GM18951 (cell line): ENCODE results near the gene WDR89.
"Not testable (repeated sequence)": the region's sequence is repeated elsewhere in the genome, so short reads cannot be mapped to it uniquely, and the experiment has no call there.

ENCODE experiments used
- POLR2A ChIP-seq: IDR thresholded peaks from 4 replicates; pipeline ENCODE4 v1.6.1; 2011; ENCODE audit warnings: mild to moderate bottlenecking; ENCODE audit not compliant: insufficient read length, insufficient read depth; ENCODE audit errors: extremely low read depth
- in situ Hi-C: fragments of 300-500 bp; cut with MboI; formaldehyde crosslinking; loops from one replicate; pipeline ENCODE4 v1.12.0; 2022; ENCODE audit warnings: low sequenced_read_pairs, mixed read lengths, inconsistent platforms; ENCODE audit not compliant: unreplicated experiment

The WDR89 gene

GRCh38 chr14:63596998-63597658, 44.5 kb downstream of the WDR89 start:
- in situ Hi-C loops: no loop called here
- no peak for TF ChIP-seq POLR2A

GRCh38 chr14:63594455-63595372, 47.0 kb downstream of the WDR89 start:
- in situ Hi-C loops: no loop called here
- no peak for TF ChIP-seq POLR2A

GRCh38 chr14:63583046-63583445, 58.6 kb downstream of the WDR89 start:
- in situ Hi-C loops: not testable (repeated sequence)

GRCh38 chr14:63581491-63581890, 60.2 kb downstream of the WDR89 start:
- TF ChIP-seq POLR2A: no peak
- in situ Hi-C loops: no loop called here

DNA sequence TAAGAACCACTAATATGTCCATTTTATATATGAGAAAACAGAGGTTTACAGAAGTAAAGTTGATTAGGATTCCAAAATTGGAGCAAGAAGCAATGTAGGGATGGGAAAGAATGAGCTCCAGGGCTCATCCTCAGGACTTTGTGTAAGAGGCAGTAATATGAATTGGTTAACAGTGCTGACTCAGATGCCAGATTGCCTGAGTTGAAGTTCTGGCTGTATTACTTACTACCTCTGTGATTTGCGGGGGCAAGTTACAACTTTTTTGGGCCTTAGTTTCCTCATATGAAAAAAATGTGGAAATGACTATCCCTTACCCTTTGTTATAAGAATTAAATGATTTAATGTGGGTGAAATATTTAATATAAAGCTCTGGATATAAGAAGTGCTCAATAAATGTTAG, 63.4 kb downstream of the WDR89 start:
- in situ Hi-C loops: no loop called here

DNA sequence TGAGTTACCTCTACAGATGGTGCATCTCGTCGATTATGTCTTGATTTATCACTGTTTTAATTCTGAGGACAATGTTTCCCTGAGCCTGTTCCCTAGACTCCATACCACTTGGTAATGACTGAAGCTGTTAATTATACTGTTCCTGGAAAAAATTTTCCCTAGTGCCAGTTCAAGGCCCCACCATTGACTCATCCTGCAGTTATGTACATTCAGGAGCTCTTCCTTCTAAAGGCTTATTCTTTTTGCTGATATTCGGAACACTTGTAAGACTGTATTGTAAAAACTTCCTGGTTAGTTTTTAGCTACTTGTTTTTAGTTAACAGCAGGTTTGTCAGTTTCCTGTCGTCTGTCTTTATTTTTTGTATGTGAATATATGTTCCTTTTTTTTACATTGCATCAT, 68.1 kb downstream of the WDR89 start:
- TF ChIP-seq POLR2A: no peak
- in situ Hi-C loops: no loop called here

More for the DNA sequence above, 63.4 kb downstream of the WDR89 start:
- no peak for TF ChIP-seq POLR2A

- no peak for TF ChIP-seq POLR2A
- in situ Hi-C loops: no loop called here
These were observed 76.2 kb downstream of the WDR89 start for GRCh38 chr14:63565448-63565847.

- in situ Hi-C loops: no loop called here
- no peak for TF ChIP-seq POLR2A
These were observed 77.4 kb downstream of the WDR89 start for GRCh38 chr14:63564318-63564717.

DNA sequence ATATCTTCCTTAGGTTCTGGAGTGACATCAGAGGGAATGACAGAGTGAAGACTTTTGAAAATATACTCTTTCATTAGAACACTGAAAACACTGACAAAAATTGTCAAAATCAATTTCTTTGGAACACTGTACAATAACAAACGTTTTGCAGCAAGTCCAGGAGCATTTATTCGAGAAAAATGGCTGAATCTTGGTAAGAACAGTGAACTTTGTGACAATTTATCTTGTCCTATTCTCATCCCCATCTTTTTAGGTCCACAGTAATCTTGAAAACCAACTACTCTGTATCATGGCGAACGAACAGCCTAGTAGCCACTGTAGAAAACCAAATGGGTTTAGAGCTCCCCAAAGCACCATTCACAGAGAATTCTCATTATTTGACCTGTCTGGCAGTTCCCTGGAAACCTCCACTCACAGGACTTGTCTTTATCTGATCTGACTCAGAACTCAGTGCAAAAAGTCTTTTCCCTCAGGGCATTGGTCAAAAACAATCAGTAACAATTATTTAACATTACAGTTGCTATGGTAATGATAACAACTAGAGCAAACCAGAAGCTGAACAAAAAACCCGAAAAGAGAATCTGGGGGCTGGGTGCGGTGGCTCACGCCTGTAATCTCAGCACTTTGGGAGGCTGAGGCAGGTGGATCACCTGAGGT, 78.2 kb downstream of the WDR89 start:
- in situ Hi-C loops: no loop called here

DNA sequence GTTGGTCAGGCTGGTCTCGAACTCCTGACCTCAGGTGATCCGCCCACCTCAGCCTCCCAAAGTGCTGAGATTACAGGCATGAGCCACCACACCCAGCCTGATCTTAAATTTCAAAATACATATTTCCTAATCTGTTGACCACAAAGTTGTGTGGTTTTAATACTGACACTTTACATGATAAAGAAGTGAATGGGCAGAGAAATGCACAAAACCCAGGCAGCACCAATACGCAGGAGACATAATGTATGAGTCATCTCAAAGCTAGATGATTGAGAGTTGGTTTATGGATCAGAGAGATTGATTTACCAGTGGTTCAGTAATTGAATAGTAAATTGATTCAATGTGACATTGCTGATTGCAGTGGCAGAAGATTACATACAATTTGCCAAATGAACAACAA, 79.3 kb downstream of the WDR89 start:
- in situ Hi-C loops: no loop called here
- TF ChIP-seq POLR2A: no peak

More for the DNA sequence above, 78.2 kb downstream of the WDR89 start:
- TF ChIP-seq POLR2A: no peak

GRCh38 chr14:63555572-63555971, 86.1 kb downstream of the WDR89 start:
- no peak for TF ChIP-seq POLR2A
- in situ Hi-C loops: no loop called here

DNA sequence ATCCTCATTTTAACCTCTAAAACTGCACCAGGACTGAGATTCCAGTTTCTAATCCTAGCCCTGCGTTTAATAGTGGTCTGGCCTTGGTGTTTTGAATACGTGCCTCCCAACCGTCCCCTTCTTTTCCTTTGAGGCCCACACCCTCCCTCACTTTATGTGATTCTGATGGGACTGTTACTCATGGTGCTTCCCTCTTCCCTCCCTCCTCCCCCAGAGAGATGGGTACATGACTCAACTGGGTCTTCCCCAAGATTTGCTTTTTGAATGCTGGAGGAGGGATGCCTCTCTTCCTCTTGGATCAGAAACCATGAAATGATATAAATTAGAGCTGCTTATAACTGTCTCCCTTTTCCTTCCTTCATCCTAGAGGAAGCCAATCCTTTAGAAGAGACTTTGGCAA, 90.3 kb downstream of the WDR89 start:
- in situ Hi-C loops: no loop called here
- no peak for TF ChIP-seq POLR2A

- in situ Hi-C loops: no loop called here
These were observed 93.8 kb downstream of the WDR89 start for GRCh38 chr14:63547798-63548335.

More at GRCh38 chr14:63547798-63548335, 93.8 kb downstream of the WDR89 start:
- no peak for TF ChIP-seq POLR2A
